GM12878 (cell line): ENCODE measurements around the gene PFKM. TPM values are rescaled to one million over a fixed set of nuclear protein-coding genes. Genes with fewer than 3 reads are reported as not detected.

ENCODE experiments used
- ATAC-seq: fragments of 200-7000 bp; cut with Tn5 transposase; 3 replicates; pipeline ENCODE4 v1.9.1; 2020; ENCODE audit warnings: mild to moderate bottlenecking, moderate library complexity
- Bru-seq: library from RNA; stranded (reverse); fragments of 400-500 nt; gene quantifications from one replicate; lab custom pipeline; 2021; lab: Mats Ljungman, UMichigan
- BruChase-seq, 2 experiments: library from RNA; stranded (reverse); fragments of 400-500 nt; gene quantifications; one replicate each; lab custom pipeline; 2021; lab: Mats Ljungman, UMichigan
- BruUV-seq: library from RNA; stranded (reverse); fragments of 400-500 nt; replicated peaks from 2 replicates; lab custom pipeline; 2021; lab: Mats Ljungman, UMichigan
- CTCF ChIA-PET: fragments of 300-600 bp; sonication (Branson Sonifier 250); formaldehyde crosslinking; extraction: SDS; loops from one replicate; lab custom pipeline; 2021; ENCODE audit warnings: inconsistent platforms; lab: Yijun Ruan, JAX
- POLR2A ChIA-PET: fragments of 350-600 bp; formaldehyde crosslinking; extraction: SDS; loops from one replicate; lab custom pipeline; 2021; ENCODE audit warnings: inconsistent platforms; lab: Charles Lee
- RAD21 ChIA-PET: fragments of 300-600 bp; sonication (Branson Sonifier 250); formaldehyde crosslinking; loops from one replicate; lab custom pipeline; 2023; ENCODE audit warnings: antibody characterized with exemption; ENCODE audit not compliant: unreplicated experiment; lab: Charles Lee
- SMC1A ChIA-PET: fragments of 300-600 bp; sonication (Branson Sonifier 250); formaldehyde crosslinking; loops from one replicate; lab custom pipeline; 2023; ENCODE audit not compliant: unreplicated experiment, uncharacterized antibody; lab: Charles Lee
- DNase-seq: peaks from one replicate; pipeline ENCODE4 v3.0.0-alpha.2; 2011; ENCODE audit warnings: low read depth, low spot score
- FAIRE-seq: peaks from 3 replicates; lab custom pipeline; 2011; peaks lifted over from hg19 to GRCh38; lab: Jason Lieb, UNC
- H2AFZ ChIP-seq: 2 replicates; pipeline ENCODE4 v1.6.0; 2011; ENCODE audit warnings: low read depth, low read length, control low read depth; ENCODE audit not compliant: control insufficient read depth
- H3K27ac ChIP-seq: 2 replicates; pipeline ENCODE4 v1.5.1; 2011; ENCODE audit warnings: control low read depth; ENCODE audit not compliant: control insufficient read depth, insufficient read depth
- H3K27me3 ChIP-seq, 2 experiments: replicated peaks in 1 of 2; 2 replicates each; pipeline versions ENCODE4 v1.6.0 to v1.6.1; 2011; ENCODE audit warnings: low read length in 1 of 2; ENCODE audit not compliant: control insufficient read depth in 2 of 2, insufficient read depth in 2 of 2
- H3K36me3 ChIP-seq, 2 experiments: 2 replicates each; pipeline ENCODE4 v1.5.1; 2011; ENCODE audit warnings: low read length in 1 of 2; ENCODE audit not compliant: control insufficient read depth in 2 of 2, insufficient read depth in 2 of 2
- H3K4me1 ChIP-seq: 2 replicates; pipeline ENCODE4 v1.6.1; 2011; ENCODE audit warnings: mild to moderate bottlenecking, low read length, moderate library complexity, mixed read lengths; ENCODE audit not compliant: control insufficient read depth, insufficient read depth
- H3K4me2 ChIP-seq: 2 replicates; pipeline ENCODE4 v1.6.0; 2011; ENCODE audit warnings: control low read depth; ENCODE audit not compliant: control insufficient read depth, insufficient read depth
- H3K4me3 ChIP-seq: fragments of 200-600 bp; sonication (generic); 2 replicates; pipeline ENCODE4 v1.5.1; 2016
- H3K79me2 ChIP-seq: 2 replicates; pipeline ENCODE4 v1.6.0; 2011; ENCODE audit warnings: low read length; ENCODE audit not compliant: control insufficient read depth, insufficient read depth
- H3K9ac ChIP-seq: 2 replicates; pipeline ENCODE4 v1.8.0; 2011; ENCODE audit warnings: low read length, control low read depth, mixed read lengths; ENCODE audit not compliant: control insufficient read depth, insufficient read depth
- H3K9me3 ChIP-seq: replicated peaks from 3 replicates; pipeline ENCODE4 v1.5.1; 2011; ENCODE audit warnings: mild to moderate bottlenecking, low read length; ENCODE audit not compliant: control insufficient read depth, insufficient read depth
- H4K20me1 ChIP-seq: 2 replicates; pipeline ENCODE4 v1.6.0; 2011; ENCODE audit not compliant: control insufficient read depth, insufficient read depth
- BHLHE40 ChIP-seq, 2 experiments: fragments of 450-650 bp in 1 of 2; IDR thresholded peaks; 2 replicates each; pipeline ENCODE4 v1.6.1; 2011 to 2017; ENCODE audit warnings: low read depth in 2 of 2, borderline replicate concordance in 1 of 2, improper control_type of control experiment in 1 of 2, low read length in 1 of 2, mild to moderate bottlenecking in 1 of 2
- CHD2 ChIP-seq: IDR thresholded peaks from 2 replicates; pipeline ENCODE4 v1.6.1; 2011; ENCODE audit warnings: low read depth, low read length, improper control_type of control experiment, borderline replicate concordance
- EED ChIP-seq: sonication (generic); IDR thresholded peaks from 2 replicates; pipeline ENCODE4 v1.6.1; 2016; ENCODE audit warnings: antibody characterized with exemption, low read depth
- EZH2 ChIP-seq: IDR thresholded peaks from 2 replicates; pipeline ENCODE4 v1.6.1; 2012; ENCODE audit warnings: low read depth, mild to moderate bottlenecking, control low read depth, inconsistent platforms, low read length, borderline replicate concordance; ENCODE audit not compliant: control insufficient read depth
- HDGF ChIP-seq: fragments of 450-650 bp; IDR thresholded peaks from 2 replicates; pipeline ENCODE4 v1.6.1; 2016; ENCODE audit warnings: antibody characterized with exemption
- IKZF2 ChIP-seq, 2 experiments: fragments of 450-650 bp; IDR thresholded peaks; 2 replicates each; pipeline ENCODE4 v1.6.1; 2017; ENCODE audit warnings: mild to moderate bottlenecking in 2 of 2, moderate library complexity in 2 of 2
- NBN ChIP-seq: fragments of 450-650 bp; IDR thresholded peaks from 2 replicates; pipeline ENCODE4 v1.6.1; 2016
- NR2C2 ChIP-seq: IDR thresholded peaks from 2 replicates; pipeline ENCODE4 v1.6.1; 2011; ENCODE audit warnings: borderline replicate concordance, low read depth; ENCODE audit not compliant: control insufficient read depth, insufficient read length
- POLR2A ChIP-seq: IDR thresholded peaks from 2 replicates; pipeline ENCODE4 v1.6.1; 2011; ENCODE audit warnings: low read depth, mild to moderate bottlenecking, low read length
- RCOR1 ChIP-seq: conservative IDR thresholded peaks from 2 replicates; pipeline ENCODE4 v1.6.1; 2012; ENCODE audit warnings: low read depth, low read length, improper control_type of control experiment
- SMARCA5 ChIP-seq: fragments of 450-650 bp; IDR thresholded peaks from 2 replicates; pipeline ENCODE4 v1.6.1; 2017; ENCODE audit warnings: mild to moderate bottlenecking
- WGBS: methylation state at CpG from one replicate; pipeline ENCODE4 v1.1.6; 2016; ENCODE audit warnings: low lambda C conversion rate; ENCODE audit not compliant: insufficient replicate concordance, insufficient coverage; ENCODE audit errors: missing lambda C conversion rate; 5-methylcytosine and 5-hydroxymethylcytosine counted together
- in situ Hi-C: fragments of 300-500 bp; cut with MboI; formaldehyde crosslinking; loops from 9 replicates; pipeline ENCODE4 v1.14.3; 2018; ENCODE audit warnings: mixed read lengths
- intact Hi-C: fragments of 100-400 bp; cut with micrococcal nuclease; formaldehyde crosslinking; loops from one replicate; pipeline ENCODE4 v1.14.2; 2022; ENCODE audit not compliant: unreplicated experiment
- long read RNA-seq, 2 experiments: library from polyadenylated mRNA; unstranded; transcript quantifications; one replicate each; pipeline ENCODE4 v2.0.0, GENCODE V29; 2019 to 2020
- polyA minus RNA-seq, 3 experiments: library from RNA; depleted of rRNA, polyadenylated mRNA; stranded (reverse); fragments of >200 nt; gene quantifications; 2 replicates each; pipeline ENCODE4 v1.2.3, GENCODE V29; 2011
- polyA plus RNA-seq, 11 experiments: library from polyadenylated mRNA; depleted of rRNA in 4 of 11; unstranded in 6 of 11; stranded (reverse) in 5 of 11; fragments of >200 nt; fragmentation: Nextera tagmentation in 4 of 11; fragmentation: Illumina TruSeq in 1 of 11; extraction: Ambion mirVana in 4 of 11; extraction: Trizol in 1 of 11; gene quantifications; 1 replicate in 1 of 11; 2 replicates in 10 of 11; pipeline versions ENCODE4 v1.2.1 to v1.2.3, GENCODE V29; 2011 to 2016; ENCODE audit warnings: inconsistent platforms in 2 of 11, missing spikeins in 2 of 11, low read depth in 1 of 11
- total RNA-seq, 4 experiments: library from RNA; depleted of rRNA in 3 of 4; stranded (reverse); fragments of >200 nt in 3 of 4; fragmentation: Illumina TruSeq in 1 of 4; extraction: Trizol in 1 of 4; gene quantifications; 2 replicates each; pipeline versions ENCODE4 v1.2.1 to v1.2.3, GENCODE V29; 2013 to 2021
- TF ChIP-seq, protein P1 (sequence below): fragments of 450-650 bp; formaldehyde crosslinking; IDR thresholded peaks from 2 replicates; pipeline ENCODE4 v1.4.0; 2022; ENCODE audit warnings: mild to moderate bottlenecking, moderate library complexity
- TF ChIP-seq, protein P2 (sequence below): IDR thresholded peaks from 2 replicates; pipeline ENCODE4 v1.6.1; 2011; ENCODE audit warnings: borderline replicate concordance, low read depth, mild to moderate bottlenecking, moderate library complexity, low read length; ENCODE audit not compliant: insufficient read depth, poor library complexity, severe bottlenecking

The PFKM gene
- total RNA-seq (2013; cell fraction: nucleolus; rRNA removed): 107 and 125 TPM in 2 replicates
- total RNA-seq (2014; rRNA removed): 59.6 and 62.8 TPM in 2 replicates
- total RNA-seq (2014; rRNA removed; fragmentation: Illumina TruSeq; extraction: Trizol): 55.4 and 56.6 TPM in 2 replicates
- total RNA-seq (2021): 77.5 and 80.0 TPM in 2 replicates
- polyA plus RNA-seq (2011; ENCODE audit: low read depth): 56.2 TPM
- polyA plus RNA-seq (2011; rRNA removed): 52.7 and 65.0 TPM in 2 replicates
- 53.4 and 56.3 TPM in 2 replicates for polyA plus RNA-seq (2011; cell fraction: cytosol; rRNA removed)
- 137 and 152 TPM in 2 replicates for polyA plus RNA-seq (2011; cell fraction: nucleus; rRNA removed)
- polyA plus RNA-seq (2012): 58.5 and 59.1 TPM in 2 replicates
- 54.1 and 57.9 TPM in 2 replicates for polyA plus RNA-seq (2014; fragmentation: Illumina TruSeq; extraction: Trizol)
- polyA plus RNA-seq (2014; fragmentation: Nextera tagmentation; extraction: Ambion mirVana): 10 to 100 TPM; 27.6 to 39.0 TPM
- polyA plus RNA-seq (2014; rRNA removed): 55.3 and 58.6 TPM in 2 replicates
- 10 to 100 TPM; 54.5 to 56.2 TPM for polyA plus RNA-seq (2016; fragmentation: Nextera tagmentation; extraction: Ambion mirVana)
- polyA minus RNA-seq (2011; rRNA and poly(A)+ RNA removed): 74.3 and 86.8 TPM in 2 replicates
- polyA minus RNA-seq (2011; cell fraction: cytosol; rRNA and poly(A)+ RNA removed): 20.0 and 20.2 TPM in 2 replicates
- 44.1 and 51.7 TPM in 2 replicates for polyA minus RNA-seq (2011; cell fraction: nucleus; rRNA and poly(A)+ RNA removed)
- percentile 73 among the genes with signal in this experiment for Bru-seq, nascent RNA
- percentile 84 among the genes with signal in this experiment for BruChase-seq, experiment 1, labeled RNA remaining after a 6-hour chase
- BruChase-seq, experiment 2, labeled RNA remaining after a 2-hour chase: percentile 74 among the genes with signal in this experiment
- long read RNA-seq, experiment 1, transcript PFKM-203 (23 exons, 3,224 nt): major isoform, 18 of 37 reads
- long read RNA-seq, experiment 1, partial matches to known transcripts: 6 of 37 reads
- long read RNA-seq, experiment 1, other reads (novel, unspliced or antisense): 12 of 37 reads
- long read RNA-seq, experiment 2, transcript PFKM-203 (23 exons, 3,224 nt): major isoform, 67 of 135 reads
- long read RNA-seq, experiment 2, partial matches to known transcripts: 33 of 135 reads
- long read RNA-seq, experiment 2, other reads (novel, unspliced or antisense): 23 of 135 reads

GRCh38 chr12:48119078-48119833 is at the start of gene PFKM:
Gene PFKM (plus strand): TSS chr12:48119364. CDS start chr12:48122775, 3,411 bp downstream.
- ChIA-PET RAD21 (interaction anchor here (0.6 to 1.9 kb wide), 9 partner anchors 11 to 290 kb away, joined by 3 to 8 read pairs (median 4); partner anchors contain the start of genes ASB8 and SENP1), POLR2A (interaction anchor here (0.6 to 2.2 kb wide), 8 partner anchors 11 to 1043 kb away, joined by 3 to 17 read pairs (median 4); partner anchors contain the start of genes ASB8 and SENP1), SMC1A (interaction anchor here (1.0 to 3.4 kb wide), 8 partner anchors 10 to 64 kb away, joined by 3 to 27 read pairs (median 4); partner anchors contain the start of genes ASB8 and SENP1), CTCF (interaction anchor here (0.6 to 3.5 kb wide), 7 partner anchors 11 to 158 kb away, joined by 3 to 19 read pairs (median 3); partner anchors contain the start of gene SENP1)
- Histone ChIP-seq H3K36me3 (peaks cover 0 to 4% of the 10 kb centered on the region in 2 experiments; a peak in 1 of 4 replicates), H3K4me2 (peak within 1 kb of the TSS; percentile 88), H4K20me1 (no peaks in the 10 kb centered on the region), H3K27ac (peak within 1 kb of the TSS; percentile 91), H3K79me2 (peaks cover 23% of the 10 kb centered on the region), H3K27me3 (no peaks in the 10 kb centered on the region), H2AFZ (peak within 1 kb of the TSS; percentile 94), H3K9me3 (no peaks in the 10 kb centered on the region), H3K4me3 (peak within 1 kb of the TSS; percentile 88), H3K4me1 (peaks cover 6% of the 10 kb centered on the region), H3K9ac (peak within 1 kb of the TSS; percentile 82)
- BruUV-seq: TSS peak; percentile 36
- in situ Hi-C loops (no loop called here), intact Hi-C loops (no loop called here)
- ATAC-seq (peak; percentile 100), FAIRE-seq (peak; percentile 98), DNase-seq (peak; percentile 76)
- WGBS: 0% methylated on average over 17 of the region's 20 CpGs
- TF ChIP-seq, protein P1, sequence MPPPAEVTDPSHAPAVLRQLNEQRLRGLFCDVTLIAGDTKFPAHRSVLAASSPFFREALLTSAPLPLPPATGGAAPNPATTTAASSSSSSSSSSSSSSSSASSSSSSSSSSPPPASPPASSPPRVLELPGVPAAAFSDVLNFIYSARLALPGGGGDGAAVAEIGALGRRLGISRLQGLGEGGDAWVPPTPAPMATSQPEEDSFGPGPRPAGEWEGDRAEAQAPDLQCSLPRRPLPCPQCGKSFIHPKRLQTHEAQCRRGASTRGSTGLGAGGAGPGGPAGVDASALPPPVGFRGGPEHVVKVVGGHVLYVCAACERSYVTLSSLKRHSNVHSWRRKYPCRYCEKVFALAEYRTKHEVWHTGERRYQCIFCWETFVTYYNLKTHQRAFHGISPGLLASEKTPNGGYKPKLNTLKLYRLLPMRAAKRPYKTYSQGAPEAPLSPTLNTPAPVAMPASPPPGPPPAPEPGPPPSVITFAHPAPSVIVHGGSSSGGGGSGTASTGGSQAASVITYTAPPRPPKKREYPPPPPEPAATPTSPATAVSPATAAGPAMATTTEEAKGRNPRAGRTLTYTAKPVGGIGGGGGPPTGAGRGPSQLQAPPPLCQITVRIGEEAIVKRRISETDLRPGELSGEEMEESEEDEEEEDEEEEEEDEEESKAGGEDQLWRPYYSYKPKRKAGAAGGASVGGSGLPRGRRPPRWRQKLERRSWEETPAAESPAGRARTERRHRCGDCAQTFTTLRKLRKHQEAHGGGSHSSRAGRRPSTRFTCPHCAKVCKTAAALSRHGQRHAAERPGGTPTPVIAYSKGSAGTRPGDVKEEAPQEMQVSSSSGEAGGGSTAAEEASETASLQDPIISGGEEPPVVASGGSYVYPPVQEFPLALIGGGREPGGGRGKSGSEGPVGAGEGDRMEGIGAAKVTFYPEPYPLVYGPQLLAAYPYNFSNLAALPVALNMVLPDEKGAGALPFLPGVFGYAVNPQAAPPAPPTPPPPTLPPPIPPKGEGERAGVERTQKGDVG (CRISPR knock-in tag): no peak
- TF ChIP-seq EZH2 (no peak), CHD2 (peak; percentile 88), BHLHE40 (IDR thresholded peaks at IDR 0.05; ENCODE audit: borderline replicate concordance in 1 of 2, low read depth in 2 of 2, low read length in 1 of 2) (peak; percentile 87), SMARCA5 (no peak), POLR2A (peak; percentile 40; the same call in 1 of the 2 replicates), EED (peak; percentile 75), NR2C2 (no peak), NBN (peak; percentile 75; the same call in 1 of the 2 replicates), IKZF2 (IDR thresholded peaks at IDR 0.05) (peak; percentile 61 to 74; a peak in 3 of 4 replicates), RCOR1 (0 out of 2 replicates have a peak, but pooled peaks have one; percentile 18), HDGF (0 out of 2 replicates have a peak, but pooled peaks have one; percentile 61)
- TF ChIP-seq, protein P2, sequence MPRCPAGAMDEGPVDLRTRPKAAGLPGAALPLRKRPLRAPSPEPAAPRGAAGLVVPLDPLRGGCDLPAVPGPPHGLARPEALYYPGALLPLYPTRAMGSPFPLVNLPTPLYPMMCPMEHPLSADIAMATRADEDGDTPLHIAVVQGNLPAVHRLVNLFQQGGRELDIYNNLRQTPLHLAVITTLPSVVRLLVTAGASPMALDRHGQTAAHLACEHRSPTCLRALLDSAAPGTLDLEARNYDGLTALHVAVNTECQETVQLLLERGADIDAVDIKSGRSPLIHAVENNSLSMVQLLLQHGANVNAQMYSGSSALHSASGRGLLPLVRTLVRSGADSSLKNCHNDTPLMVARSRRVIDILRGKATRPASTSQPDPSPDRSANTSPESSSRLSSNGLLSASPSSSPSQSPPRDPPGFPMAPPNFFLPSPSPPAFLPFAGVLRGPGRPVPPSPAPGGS: no peak
